Prostate gland (tissue), 2 donors: ENCODE results near the gene CCN2. TPM values are rescaled to one million over a fixed set of nuclear protein-coding genes. Genes with fewer than 3 reads are reported as not detected.

Experiments
- DNase-seq: peaks from one replicate; pipeline ENCODE4 v3.0.0-alpha.2; 2019; ENCODE audit warnings: low spot score
- H3K27ac ChIP-seq, 2 donors: fragments of 200-600 bp; sonication (generic); 2 replicates each; pipeline ENCODE4 v1.5.1; 2017 to 2019
- H3K27me3 ChIP-seq: fragments of 200-600 bp; sonication (generic); replicated peaks from 2 replicates; pipeline ENCODE4 v1.5.1; 2019; ENCODE audit not compliant: insufficient read depth
- H3K36me3 ChIP-seq, 2 donors: fragments of 200-600 bp; sonication (generic); 1 replicate in 1 of 2; 2 replicates in 1 of 2; pipeline versions ENCODE4 v1.5.1 to v1.8.1; 2017 to 2019
- H3K4me1 ChIP-seq: fragments of 200-600 bp; sonication (generic); replicated peaks from 2 replicates; pipeline ENCODE4 v1.5.1; 2019
- H3K4me3 ChIP-seq, 2 donors: fragments of 200-600 bp; sonication (generic); 2 replicates each; pipeline ENCODE4 v1.5.1; 2017 to 2019
- H3K9me3 ChIP-seq: fragments of 200-600 bp; sonication (generic); 2 replicates; pipeline ENCODE4 v1.5.1; 2017
- CTCF ChIP-seq, 4 experiments: fragments of 200-600 bp in 2 of 4; fragments of 450-650 bp in 2 of 4; sonication (generic) in 2 of 4; IDR thresholded peaks; 1 replicate in 3 of 4; 2 replicates in 1 of 4; pipeline ENCODE4 v1.5.1; 2016 to 2019; ENCODE audit warnings: antibody characterized with exemption in 4 of 4, mild to moderate bottlenecking in 2 of 4, moderate library complexity in 2 of 4
- POLR2A ChIP-seq: fragments of 450-650 bp; IDR thresholded peaks from one replicate; pipeline ENCODE4 v1.6.1; 2016; ENCODE audit warnings: antibody characterized with exemption, mild to moderate bottlenecking
- POLR2AphosphoS5 ChIP-seq: sonication (generic); formaldehyde crosslinking; IDR thresholded peaks from one replicate; pipeline ENCODE4 v1.6.1; 2017; ENCODE audit warnings: antibody characterized with exemption
- WGBS: methylation state at CpG from one replicate; pipeline ENCODE4 v1.1.5; 2018; 5-methylcytosine and 5-hydroxymethylcytosine counted together
- intact Hi-C: fragments of 100-400 bp; cut with DNase I; formaldehyde crosslinking; loops from one replicate; pipeline ENCODE4 v1.14.2; 2022
- total RNA-seq, 2 donors: library from RNA; depleted of rRNA; stranded (reverse); fragments of >200 nt; gene quantifications; one replicate each; pipeline ENCODE4 v1.1.0, GENCODE V29; 2016

Gene CCN2
- total RNA-seq, 2 donors from 2014 or later = 73.1 to 120 TPM

DNA sequence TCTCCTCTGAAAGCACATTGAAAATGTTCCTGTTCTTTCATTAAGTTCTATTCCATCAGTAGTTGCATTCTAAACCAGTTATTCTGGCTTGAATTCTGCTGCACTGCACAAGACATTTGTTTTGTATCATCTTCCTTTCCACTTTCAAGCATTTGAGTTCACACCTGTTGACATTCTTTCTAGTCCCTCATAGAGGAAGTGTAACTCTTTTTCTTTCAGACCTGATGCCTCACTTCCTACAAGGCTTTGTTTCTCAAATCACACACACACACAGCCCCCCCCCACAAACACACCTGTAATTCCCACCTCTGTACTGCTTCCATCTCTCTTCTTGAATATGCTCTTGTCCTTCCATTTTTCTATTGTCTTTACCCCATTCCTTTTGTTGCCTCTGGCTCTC lies 50.9 kb downstream of the CCN2 start:
- intact Hi-C loops = no loop called here

GRCh38 chr6:131898718-131899117 lies 52.5 kb downstream of the CCN2 start:
- 92% methylated on average over 1 of the region's 1 CpG for WGBS
- no peaks in the 10 kb centered on the region for H3K4me1 ChIP-seq

More for the DNA sequence above, 50.9 kb downstream of the CCN2 start:
- Histone ChIP-seq H3K36me3 (no peaks in the 10 kb centered on the region), H3K9me3 (no peaks in the 10 kb centered on the region), H3K4me1 (no peaks in the 10 kb centered on the region), H3K4me3 (no peak overlapping the region), H3K27ac (no peak overlapping the region), H3K27me3 (no peaks in the 10 kb centered on the region)
- DNase-seq = no peak
- no peak for TF ChIP-seq CTCF (IDR thresholded peaks at IDR 0.05)
- TF ChIP-seq POLR2A = no peak
- TF ChIP-seq POLR2AphosphoS5 = no peak

More at GRCh38 chr6:131898718-131899117, 52.5 kb downstream of the CCN2 start:
- no peak overlapping the region for H3K27ac ChIP-seq
- H3K36me3 ChIP-seq = no peaks in the 10 kb centered on the region
- TF ChIP-seq POLR2AphosphoS5 (no peak), CTCF (IDR thresholded peaks at IDR 0.05) (no peak), POLR2A (no peak)
- no peaks in the 10 kb centered on the region for H3K27me3 ChIP-seq
- no peak for DNase-seq
- no peak overlapping the region for H3K4me3 ChIP-seq
- intact Hi-C loops = no loop called here
- no peaks in the 10 kb centered on the region for H3K9me3 ChIP-seq

Other genes starting within 250 kb of the CCN2 start
- not detected for gene OR2A4, start 250.0 kb downstream of the CCN2 start, total RNA-seq
- not detected for gene CTAGE9, start 240.4 kb downstream of the CCN2 start, total RNA-seq
- gene ENPP1, start 143.4 kb downstream of the CCN2 start, total RNA-seq = 10 to 100 TPM; 17.8 to 18.9 TPM